Measurements from ENCODE around the gene TMEM178B.
"Not testable (repeated sequence)": the region's sequence is repeated elsewhere in the genome, so short reads cannot be mapped to it uniquely, and the experiment has no call there.

TMEM178B gene

DNA sequence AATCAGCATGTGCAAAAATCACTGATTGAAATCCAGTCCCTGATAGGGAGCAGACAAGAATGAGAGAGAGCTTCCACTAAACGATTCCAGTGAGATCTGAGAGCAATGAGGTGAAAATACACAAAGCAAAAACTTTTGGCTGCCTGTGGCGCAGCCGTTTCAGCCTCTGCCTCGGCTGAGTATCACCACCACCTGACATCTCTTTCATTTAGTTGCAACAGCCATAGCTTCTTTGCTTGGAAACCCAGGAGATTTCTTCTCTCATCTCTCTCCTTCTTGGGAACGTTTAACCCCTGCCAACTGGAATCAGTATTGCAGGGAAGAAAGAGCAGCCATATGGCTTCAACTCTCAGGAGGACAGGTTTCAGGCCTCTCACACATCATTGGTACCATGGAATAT, 240.0 kb downstream of the TMEM178B start:
- DNase-seq: no peak
- in situ Hi-C loops (cut with HindIII; ENCODE audit: low pct_ligation_motif_present, low pct_unique_long_range_greater_than_20kb, low sequenced_read_pairs): no loop called here

DNA sequence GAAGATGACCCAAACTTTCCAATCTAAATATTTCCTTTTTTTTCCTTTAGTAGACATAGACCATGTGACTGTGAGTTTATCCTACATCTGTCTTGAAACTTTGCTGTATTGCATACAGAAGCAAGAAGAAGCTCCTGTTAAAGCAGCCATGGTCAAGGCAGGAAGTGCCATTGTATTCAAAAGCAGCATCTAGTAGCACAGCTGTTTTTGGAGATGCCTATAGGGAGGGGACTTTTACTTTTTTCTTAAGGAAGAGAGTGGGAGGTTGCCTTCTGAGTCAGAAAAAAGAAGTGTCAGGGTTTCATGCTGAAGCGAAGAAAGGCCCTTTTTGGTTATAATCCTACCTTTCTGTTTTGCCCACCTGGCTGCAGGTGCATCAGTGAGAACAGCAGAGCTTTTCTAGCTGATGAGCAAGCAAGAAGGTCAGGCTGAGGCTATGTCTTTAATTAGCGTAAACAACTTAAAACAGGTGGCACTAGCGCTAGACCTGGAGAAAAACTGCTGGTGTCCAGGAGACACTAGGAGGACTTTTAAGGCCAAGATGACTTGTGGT, 243.2 kb downstream of the TMEM178B start:
- no peak for DNase-seq
- in situ Hi-C loops (cut with HindIII; ENCODE audit: low pct_ligation_motif_present, low pct_unique_long_range_greater_than_20kb, low sequenced_read_pairs): no loop called here

DNA sequence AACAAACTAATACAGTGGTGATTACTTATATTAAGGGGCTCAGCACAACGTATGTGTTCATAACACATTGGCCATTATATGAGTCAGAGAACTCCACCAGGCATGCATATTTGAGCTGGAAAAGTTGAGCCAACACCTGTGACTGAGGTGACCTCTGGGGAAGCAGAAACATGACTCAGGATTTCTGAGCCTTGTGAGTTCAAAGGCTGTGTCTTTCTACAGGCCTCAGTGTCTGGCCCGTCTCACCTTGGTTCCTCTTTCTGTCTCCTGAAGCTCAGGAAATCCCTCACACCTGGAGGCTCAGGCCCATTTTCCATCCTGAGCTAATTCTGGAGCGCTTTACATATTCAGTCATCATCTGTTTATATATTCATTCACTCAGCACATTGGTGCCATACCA, 246.4 kb downstream of the TMEM178B start:
- DNase-seq: peak; percentile 40
- in situ Hi-C loops (cut with HindIII; ENCODE audit: low pct_ligation_motif_present, low pct_unique_long_range_greater_than_20kb, low sequenced_read_pairs): no loop called here

DNA sequence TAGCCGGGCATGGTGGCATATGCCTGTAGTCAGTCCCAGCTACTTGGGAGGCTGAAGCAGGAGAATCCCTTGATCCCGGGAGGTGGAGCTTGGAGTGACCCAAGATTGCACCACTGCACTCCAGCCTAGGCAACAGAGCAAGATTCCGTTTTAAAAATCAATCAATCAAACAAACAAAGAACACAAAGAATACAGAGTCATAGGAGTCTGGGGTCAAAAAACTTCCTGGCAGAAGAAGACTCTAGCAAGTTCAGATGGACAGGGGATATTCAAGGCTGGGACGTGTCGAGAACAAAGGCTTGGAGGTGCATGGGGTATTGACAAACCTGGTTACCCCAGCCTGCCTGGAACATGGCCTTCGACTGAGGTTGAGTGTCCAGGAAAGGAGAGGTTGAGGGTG, 248.5 kb downstream of the TMEM178B start:
- in situ Hi-C loops (cut with HindIII; ENCODE audit: low pct_ligation_motif_present, low pct_unique_long_range_greater_than_20kb, low sequenced_read_pairs): no loop called here
- no peak for DNase-seq

DNA sequence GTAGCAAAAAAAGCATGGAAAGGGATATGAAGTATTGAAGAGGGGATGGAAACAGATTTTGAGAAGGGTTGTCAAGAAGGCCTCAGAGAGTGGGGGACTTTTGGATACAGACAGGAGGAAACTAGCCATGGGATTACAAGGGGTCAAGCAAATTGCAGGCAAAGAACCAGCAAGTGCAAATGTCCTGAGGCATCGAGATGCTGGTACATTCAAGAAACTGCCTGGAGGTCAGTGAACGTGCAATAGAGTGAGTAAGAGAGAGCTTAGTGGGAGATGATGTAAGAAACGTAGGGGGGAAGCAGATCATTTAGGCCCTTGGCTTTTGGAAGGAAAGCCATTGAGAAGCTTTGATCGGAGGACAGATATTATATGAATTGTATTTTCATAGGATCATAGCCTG, 250.0 kb downstream of the TMEM178B start:
- no peak for DNase-seq
- in situ Hi-C loops (cut with HindIII; ENCODE audit: low pct_ligation_motif_present, low pct_unique_long_range_greater_than_20kb, low sequenced_read_pairs): no loop called here

DNA sequence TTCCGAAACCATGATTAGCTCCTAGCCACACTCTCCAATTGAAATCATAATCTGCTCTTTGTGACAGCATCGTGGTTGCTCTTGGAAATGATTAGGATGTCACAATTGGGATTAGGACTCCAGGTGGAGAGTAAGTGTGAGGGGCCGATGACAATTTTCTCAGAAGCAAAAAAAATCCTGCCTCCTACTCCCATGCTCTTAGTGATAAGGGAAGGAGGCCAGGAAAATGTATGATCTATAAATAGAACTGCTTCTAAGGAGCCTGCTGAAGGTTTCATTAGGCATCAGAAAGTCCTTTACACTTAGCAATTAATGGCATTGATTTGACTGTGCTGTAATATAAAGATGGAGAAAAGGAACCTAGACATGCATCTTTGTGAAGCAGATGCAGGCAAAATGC, 251.0 kb downstream of the TMEM178B start:
- DNase-seq: no peak
- in situ Hi-C loops (cut with HindIII; ENCODE audit: low pct_ligation_motif_present, low pct_unique_long_range_greater_than_20kb, low sequenced_read_pairs): no loop called here

DNA sequence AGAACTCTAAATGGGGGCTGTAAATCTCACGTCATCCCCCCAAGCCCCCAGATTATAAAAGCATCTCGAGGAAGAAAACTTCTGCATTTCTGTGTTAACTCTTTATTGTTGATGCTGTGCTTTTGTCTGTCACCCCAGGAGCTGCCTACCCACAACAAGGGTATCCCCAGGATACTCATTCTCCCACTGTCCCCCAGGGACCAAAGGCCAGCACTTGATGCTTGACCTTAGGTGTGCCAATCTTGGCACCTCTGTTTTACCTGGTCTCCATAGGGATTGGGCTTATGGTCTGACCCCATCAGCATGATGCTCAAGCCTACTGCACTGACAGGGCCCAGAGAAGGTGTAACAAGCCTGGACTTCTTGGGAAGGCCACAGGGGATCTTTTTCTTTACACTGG, 251.4 kb downstream of the TMEM178B start:
- in situ Hi-C loops (cut with HindIII; ENCODE audit: low pct_ligation_motif_present, low pct_unique_long_range_greater_than_20kb, low sequenced_read_pairs): no loop called here
- DNase-seq: no peak

DNA sequence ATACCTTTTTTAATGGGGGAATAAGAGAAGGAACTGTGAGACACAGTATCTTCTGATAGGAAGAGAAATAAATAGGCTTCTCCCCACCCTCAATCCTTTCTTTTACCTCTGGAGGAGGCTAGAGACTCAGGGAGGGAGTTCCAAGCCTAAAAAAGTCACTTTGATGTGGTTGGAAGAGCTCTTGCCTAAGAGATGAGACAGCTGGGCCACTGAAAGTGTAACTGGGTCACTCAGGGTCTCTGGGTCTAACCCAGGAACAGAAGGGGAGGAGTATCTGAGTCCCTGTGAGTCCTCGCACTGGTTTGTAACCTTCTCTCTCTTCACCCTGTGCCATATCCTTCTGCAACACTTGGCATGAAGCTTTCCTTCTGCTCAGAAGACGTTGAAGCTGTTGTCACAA, 254.4 kb downstream of the TMEM178B start:
- in situ Hi-C loops (cut with HindIII; ENCODE audit: low pct_ligation_motif_present, low pct_unique_long_range_greater_than_20kb, low sequenced_read_pairs): no loop called here

DNA sequence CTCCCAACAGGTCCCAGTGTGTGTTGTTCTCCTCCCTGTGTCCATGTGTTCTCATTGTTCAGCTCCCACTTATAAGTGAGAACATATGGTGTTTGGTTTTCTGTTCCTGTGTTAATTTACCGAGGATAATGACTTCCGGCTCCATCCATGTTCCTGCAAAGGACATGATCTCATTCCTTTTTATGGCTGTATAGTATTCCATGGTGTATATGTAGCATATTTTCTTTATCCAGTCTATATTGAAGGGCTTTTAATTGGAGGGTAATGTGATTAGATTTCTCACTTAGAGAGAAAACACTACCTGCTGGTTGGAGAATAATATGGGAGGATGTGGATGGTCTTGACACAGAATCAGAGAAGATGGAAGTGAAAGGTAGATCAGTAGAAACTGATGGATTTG, 256.4 kb downstream of the TMEM178B start:
- DNase-seq; in situ Hi-C loops (cut with HindIII; ENCODE audit: low pct_ligation_motif_present, low pct_unique_long_range_greater_than_20kb, low sequenced_read_pairs): not testable (repeated sequence)

More for the DNA sequence above, 254.4 kb downstream of the TMEM178B start:
- no peak for DNase-seq

DNA sequence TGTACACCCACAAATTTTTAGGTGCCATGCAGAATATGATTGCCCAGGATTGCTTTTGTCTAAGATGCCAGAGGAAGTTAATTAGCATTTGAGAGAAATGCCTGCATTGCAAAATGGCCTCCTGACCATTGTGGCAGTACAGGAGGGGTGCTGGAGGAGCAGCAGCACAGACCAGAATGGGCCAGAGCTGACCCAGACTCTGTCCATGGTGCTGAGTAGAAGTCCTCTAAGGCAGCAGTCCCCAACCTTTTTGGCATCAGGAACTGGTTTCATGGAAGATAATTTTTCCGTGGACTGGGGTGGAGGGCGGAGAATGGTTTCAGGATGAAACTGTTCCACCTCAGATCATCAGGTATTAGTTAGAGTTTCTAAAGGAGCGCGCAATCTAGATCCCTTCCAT, 259.6 kb downstream of the TMEM178B start:
- in situ Hi-C loops (cut with HindIII; ENCODE audit: low pct_ligation_motif_present, low pct_unique_long_range_greater_than_20kb, low sequenced_read_pairs): no loop called here
- DNase-seq: peak; percentile 41

DNA sequence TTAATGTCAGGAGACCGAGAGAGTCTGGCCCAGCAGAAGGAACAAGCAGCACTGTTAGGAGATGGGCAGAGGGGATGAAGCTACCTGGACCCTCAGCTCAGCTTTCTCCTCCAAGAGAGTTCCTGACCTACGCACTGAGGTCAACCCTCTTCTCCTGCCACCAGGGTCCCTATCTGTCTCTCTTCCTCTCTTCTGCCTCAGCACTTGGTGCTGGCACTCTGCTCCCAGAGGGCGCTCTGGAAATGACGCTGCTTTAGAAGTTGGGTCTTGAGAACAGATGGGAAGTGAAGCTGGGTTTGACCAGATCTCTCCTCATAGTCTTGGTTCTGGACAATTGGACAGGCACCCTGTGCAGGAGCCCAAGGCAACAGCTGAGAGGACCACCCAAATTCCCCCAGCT, 261.3 kb downstream of the TMEM178B start:
- in situ Hi-C loops (cut with HindIII; ENCODE audit: low pct_ligation_motif_present, low pct_unique_long_range_greater_than_20kb, low sequenced_read_pairs): no loop called here
- DNase-seq: no peak

DNA sequence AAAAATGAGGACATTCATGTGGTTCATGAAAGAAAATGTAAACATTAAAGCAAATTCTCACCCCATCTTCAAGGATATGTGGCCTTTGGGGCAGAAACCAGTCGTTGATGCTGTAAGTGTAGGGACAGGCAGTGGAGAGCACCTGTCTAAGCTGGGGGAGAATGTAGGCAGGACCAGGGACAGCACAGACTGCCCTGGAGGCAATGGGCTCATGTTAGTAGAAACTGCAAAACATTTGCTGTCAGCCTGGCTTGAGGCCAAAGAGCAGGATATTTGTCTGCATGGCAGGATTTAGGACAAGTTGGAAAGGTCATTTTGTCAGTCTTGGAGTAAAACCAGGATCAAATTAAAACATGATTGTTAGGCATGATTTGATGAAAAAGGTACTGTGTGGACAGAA, 265.7 kb downstream of the TMEM178B start:
- no peak for DNase-seq
- in situ Hi-C loops (cut with HindIII; ENCODE audit: low pct_ligation_motif_present, low pct_unique_long_range_greater_than_20kb, low sequenced_read_pairs): no loop called here

DNA sequence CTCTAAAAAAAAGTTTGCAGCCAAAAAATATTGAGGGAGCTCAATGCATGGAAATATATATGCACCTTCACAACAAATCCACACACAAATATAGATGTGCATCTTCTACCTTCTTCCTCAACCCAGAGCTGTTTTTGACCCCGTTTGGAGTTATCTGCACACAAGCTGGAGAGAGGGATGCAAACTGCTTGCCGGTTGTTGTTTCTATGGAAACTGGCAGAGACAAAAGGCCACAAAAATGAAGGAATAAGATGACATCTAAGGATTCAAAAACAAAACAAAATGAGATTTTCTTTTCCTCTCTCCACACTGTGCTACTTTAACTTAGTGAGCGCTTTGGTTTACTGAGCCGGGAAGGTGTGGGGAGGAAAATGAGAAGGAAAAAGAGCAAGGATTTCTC, 267.1 kb downstream of the TMEM178B start:
- no peak for DNase-seq
- in situ Hi-C loops (cut with HindIII; ENCODE audit: low pct_ligation_motif_present, low pct_unique_long_range_greater_than_20kb, low sequenced_read_pairs): no loop called here

DNA sequence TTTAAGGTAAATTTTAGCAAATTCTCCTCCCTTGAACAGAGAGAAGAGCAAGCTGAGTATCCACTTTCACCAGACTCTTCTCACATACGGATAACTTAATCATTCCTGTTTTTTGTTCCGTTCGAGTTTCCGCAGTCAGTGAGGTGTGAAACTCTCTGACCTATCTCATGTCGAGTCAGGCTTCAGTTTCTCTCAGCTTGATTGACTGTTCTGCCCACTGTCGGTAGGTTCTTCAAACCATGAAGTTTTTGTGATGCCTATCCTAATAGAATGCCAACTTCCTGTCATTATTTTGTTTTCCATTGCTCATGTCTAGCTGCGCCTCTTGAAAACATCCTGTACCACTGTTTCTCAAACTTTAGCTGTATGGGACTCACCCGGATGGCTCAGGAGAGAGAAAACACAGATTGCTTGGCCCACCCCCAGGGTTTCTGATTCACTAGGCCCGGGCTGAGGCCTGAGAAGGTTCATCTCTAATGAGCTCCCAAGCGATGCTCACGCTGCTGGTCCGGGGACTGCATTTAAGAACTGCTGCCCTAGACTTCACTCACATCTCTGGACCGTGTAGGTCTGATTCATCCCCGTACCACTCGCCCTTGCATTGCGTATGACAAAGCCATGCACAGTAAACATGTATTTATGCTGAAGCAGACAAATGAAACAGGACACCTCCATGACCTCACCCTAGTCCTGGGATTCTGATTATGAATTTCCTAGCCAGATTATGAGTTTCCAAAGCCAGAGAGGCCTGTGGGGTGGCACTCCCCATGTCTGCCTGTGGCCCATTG, 269.0 kb downstream of the TMEM178B start:
- no peak for DNase-seq

DNA sequence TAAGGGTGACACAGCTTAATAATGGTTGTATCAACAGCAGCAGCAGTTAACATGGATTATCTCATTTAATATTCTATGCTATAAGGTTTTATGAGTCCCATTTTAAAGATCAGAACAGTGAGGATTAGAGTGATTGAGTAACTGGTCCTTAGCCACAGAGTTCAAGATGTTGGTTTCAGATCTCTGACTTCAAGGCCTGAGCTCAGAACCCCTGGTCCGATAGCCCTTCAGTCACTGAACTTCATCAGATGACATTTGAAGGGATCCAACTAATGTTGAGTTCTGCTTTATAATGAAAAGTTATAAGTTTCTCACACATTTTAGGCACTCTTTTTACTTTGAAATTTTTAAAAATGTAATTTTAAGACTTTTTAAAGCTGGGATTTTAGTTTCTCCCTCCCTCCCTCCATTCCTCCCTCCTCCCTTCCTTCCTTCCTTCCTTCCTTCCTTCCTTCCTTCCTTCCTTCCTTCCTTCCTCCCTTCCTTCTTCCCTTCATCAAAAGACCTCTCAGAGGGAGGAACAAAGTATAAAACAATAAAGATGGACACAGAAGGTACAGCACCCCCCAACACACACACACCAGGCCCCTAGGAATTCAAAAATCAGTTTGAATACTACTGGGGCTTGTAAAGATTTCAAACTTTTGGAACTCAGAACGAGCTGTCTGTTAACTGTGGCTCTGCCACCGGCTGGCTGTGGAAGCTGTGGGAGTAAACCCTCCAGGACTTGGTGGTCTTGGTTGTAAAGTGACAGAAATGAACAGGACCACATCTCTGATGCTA, 270.5 kb downstream of the TMEM178B start:
- DNase-seq: no peak
- in situ Hi-C loops (cut with HindIII; ENCODE audit: low pct_ligation_motif_present, low pct_unique_long_range_greater_than_20kb, low sequenced_read_pairs): no loop called here

More for the DNA sequence above, 269.0 kb downstream of the TMEM178B start:
- in situ Hi-C loops (cut with HindIII; ENCODE audit: low pct_ligation_motif_present, low pct_unique_long_range_greater_than_20kb, low sequenced_read_pairs): no loop called here

DNA sequence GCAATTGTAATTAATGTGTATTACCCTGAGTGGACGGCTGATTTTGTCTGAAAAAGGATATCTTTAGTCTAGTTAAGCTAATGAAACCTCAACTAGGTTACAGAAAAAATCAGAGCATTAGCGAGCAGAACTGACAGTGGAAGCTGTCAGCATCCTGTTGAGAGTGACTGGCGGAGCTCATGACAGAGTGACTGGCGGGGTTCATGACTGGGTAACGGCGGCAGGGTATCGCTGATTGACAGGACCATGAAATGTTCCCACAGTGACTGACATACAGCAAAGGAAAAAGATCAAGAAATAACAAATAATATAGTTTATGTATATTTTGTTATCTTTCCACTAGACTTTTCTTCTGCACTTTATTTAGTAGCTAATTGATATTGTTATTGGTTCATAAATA, 274.9 kb downstream of the TMEM178B start:
- DNase-seq: no peak
- in situ Hi-C loops (cut with HindIII; ENCODE audit: low pct_ligation_motif_present, low pct_unique_long_range_greater_than_20kb, low sequenced_read_pairs): no loop called here

DNA sequence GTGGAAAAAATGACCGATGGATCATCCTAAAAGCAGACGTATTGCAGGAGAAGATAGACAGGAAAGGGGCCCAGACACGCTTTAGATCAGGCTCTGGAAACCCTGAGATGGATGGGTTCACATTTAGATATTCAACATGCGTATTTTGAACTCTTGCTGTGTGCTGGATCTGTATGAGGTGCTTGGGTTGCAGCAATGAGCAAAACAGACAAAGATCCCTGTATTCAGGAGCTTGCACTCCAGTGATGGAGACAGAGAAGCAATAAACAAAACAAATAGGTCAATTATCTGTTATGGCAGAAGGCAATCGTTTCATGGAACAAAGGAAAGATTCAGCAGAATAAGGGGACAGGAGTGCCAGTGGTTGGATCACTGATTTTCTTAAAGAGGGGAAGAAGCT, 275.5 kb downstream of the TMEM178B start:
- DNase-seq: no peak
- in situ Hi-C loops (cut with HindIII; ENCODE audit: low pct_ligation_motif_present, low pct_unique_long_range_greater_than_20kb, low sequenced_read_pairs): no loop called here

DNA sequence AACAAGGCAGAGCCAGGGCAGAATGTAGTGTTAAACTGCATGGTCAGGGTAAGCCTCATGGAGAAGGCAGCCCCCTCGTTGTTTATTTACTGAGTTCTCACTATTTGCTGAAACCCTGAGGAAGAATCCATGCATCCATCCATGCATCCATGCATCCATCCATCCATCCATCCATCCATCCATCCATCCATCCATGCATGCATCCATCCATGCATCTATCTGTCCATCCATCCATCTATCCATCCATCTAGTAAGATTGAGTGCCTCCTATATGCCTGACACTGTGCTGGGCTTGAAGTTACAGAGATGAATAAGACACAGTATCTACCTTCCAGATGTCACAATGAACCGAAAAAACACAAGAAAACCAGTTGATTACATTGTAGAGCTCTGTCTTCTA, 275.9 kb downstream of the TMEM178B start:
- in situ Hi-C loops (cut with HindIII; ENCODE audit: low pct_ligation_motif_present, low pct_unique_long_range_greater_than_20kb, low sequenced_read_pairs): no loop called here
- no peak for DNase-seq

DNA sequence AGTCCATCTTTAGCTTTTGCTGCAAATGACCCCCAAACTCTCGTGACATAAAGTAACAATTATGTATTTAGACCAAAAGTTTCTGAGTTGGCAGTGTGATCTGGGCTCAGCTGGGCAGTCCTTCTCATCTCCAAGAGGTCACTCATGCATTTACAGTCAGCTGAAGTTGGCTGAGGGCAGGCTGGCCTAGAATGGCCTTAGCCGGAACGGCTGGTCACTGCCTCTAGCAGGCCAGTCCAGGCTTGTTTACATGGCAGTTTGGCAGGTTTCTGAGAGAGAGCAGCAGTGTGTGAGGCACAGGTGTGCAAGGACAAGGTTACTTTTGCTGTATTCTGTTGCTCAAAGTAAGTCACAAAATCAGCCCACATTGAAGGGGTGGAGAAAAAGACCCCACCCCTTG, 277.3 kb downstream of the TMEM178B start:
- DNase-seq: no peak
- in situ Hi-C loops (cut with HindIII; ENCODE audit: low pct_ligation_motif_present, low pct_unique_long_range_greater_than_20kb, low sequenced_read_pairs): no loop called here

DNA sequence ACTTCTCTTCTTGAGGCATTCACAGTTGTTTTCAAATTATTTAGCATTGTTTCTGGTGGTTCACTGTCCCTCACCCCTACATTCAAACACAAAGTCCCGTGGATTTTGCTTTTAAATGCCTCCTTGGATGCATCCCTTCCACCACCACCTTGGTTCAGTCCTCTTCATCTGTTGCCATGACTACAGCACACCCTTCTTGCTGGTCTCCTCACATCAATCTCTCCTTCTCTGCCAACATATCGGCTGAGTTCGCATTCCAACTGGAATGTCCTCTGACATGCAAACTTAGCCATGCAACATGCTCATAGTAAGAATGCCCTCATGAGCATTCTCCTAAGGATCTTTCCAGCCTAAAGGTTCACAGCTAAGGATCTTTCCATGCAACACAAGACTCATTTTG, 279.1 kb downstream of the TMEM178B start:
- in situ Hi-C loops (cut with HindIII; ENCODE audit: low pct_ligation_motif_present, low pct_unique_long_range_greater_than_20kb, low sequenced_read_pairs): no loop called here
- DNase-seq: no peak
